ENCODE results near the gene MACF1. TPM values are rescaled to one million over a fixed set of nuclear protein-coding genes. Genes with fewer than 3 reads are reported as not detected.

The MACF1 gene
- total RNA-seq, 1 experiment from 2014 or later = 189 TPM

GRCh38 chr1:39328095-39328494, 123.6 kb downstream of the MACF1 start:
- H3K9me3 ChIP-seq (ENCODE audit: insufficient read depth, low read depth) = no peaks in the 10 kb centered on the region
- H3K27me3 ChIP-seq (ENCODE audit: insufficient read depth, low read depth) = no peaks in the 10 kb centered on the region
- H3K27ac ChIP-seq = no peak overlapping the region
- DNase-seq = no peak
- intact Hi-C loops (cut with micrococcal nuclease; ENCODE audit: unreplicated experiment) = no loop called here
- H3K4me2 ChIP-seq = no peak overlapping the region
- no peak overlapping the region for H2AFZ ChIP-seq
- H3K9me2 ChIP-seq (ENCODE audit: insufficient read depth) = no peaks in the 10 kb centered on the region
- no peaks in the 10 kb centered on the region for H3F3A ChIP-seq (ENCODE audit: insufficient read depth, low read depth)
- TF ChIP-seq EZH2 (IDR thresholded peaks at IDR 0.05; ENCODE audit: low read depth) (no peak), CTCF (conservative IDR thresholded peaks at IDR 0.05) (no peak)
- no peak overlapping the region for H3K4me3 ChIP-seq
- H4K20me1 ChIP-seq (ENCODE audit: insufficient read depth) = no peaks in the 10 kb centered on the region
- CTCF ChIA-PET = no interaction called here
- H3K36me3 ChIP-seq (ENCODE audit: low read depth) = no peaks in the 10 kb centered on the region; the same call in 1 of the 2 replicates
- POLR2A ChIA-PET (ENCODE audit: unreplicated experiment) = no interaction called here
- BruUV-seq (replicated peaks) = no TSS peak
- no peaks in the 10 kb centered on the region for H3K4me1 ChIP-seq (replicated peaks; ENCODE audit: insufficient read depth)
- no peaks in the 10 kb centered on the region for H3K79me2 ChIP-seq (ENCODE audit: low read depth)

- H3K4me3 ChIP-seq = no peak overlapping the region
- H3K4me1 ChIP-seq (replicated peaks; ENCODE audit: insufficient read depth) = no peaks in the 10 kb centered on the region
- intact Hi-C loops (cut with micrococcal nuclease; ENCODE audit: unreplicated experiment) = no loop called here
- TF ChIP-seq CTCF (conservative IDR thresholded peaks at IDR 0.05) (no peak), EZH2 (IDR thresholded peaks at IDR 0.05; ENCODE audit: low read depth) (no peak)
- no peaks in the 10 kb centered on the region for H3K9me2 ChIP-seq (ENCODE audit: insufficient read depth)
- H3K27ac ChIP-seq = no peak overlapping the region
- H4K20me1 ChIP-seq (ENCODE audit: insufficient read depth) = no peaks in the 10 kb centered on the region
- no peaks in the 10 kb centered on the region for H3K27me3 ChIP-seq (ENCODE audit: insufficient read depth, low read depth)
- no peak overlapping the region for H3K4me2 ChIP-seq
- POLR2A ChIA-PET (ENCODE audit: unreplicated experiment) = interaction anchor here (0.6 kb wide), 1 partner anchor 300 kb away, joined by 7 read pairs; no protein-coding TSS in a partner anchor
- CTCF ChIA-PET = no interaction called here
- H3K36me3 ChIP-seq (ENCODE audit: low read depth) = no peaks in the 10 kb centered on the region; the same call in 1 of the 2 replicates
- no peaks in the 10 kb centered on the region for H3F3A ChIP-seq (ENCODE audit: insufficient read depth, low read depth)
- no peaks in the 10 kb centered on the region for H3K9me3 ChIP-seq (ENCODE audit: insufficient read depth, low read depth)
- DNase-seq = no peak
- no peak overlapping the region for H2AFZ ChIP-seq
- BruUV-seq (replicated peaks) = no TSS peak
- H3K79me2 ChIP-seq (ENCODE audit: low read depth) = no peaks in the 10 kb centered on the region
These were observed 124.2 kb downstream of the MACF1 start for GRCh38 chr1:39328586-39329121.

- H3K4me1 ChIP-seq (replicated peaks; ENCODE audit: insufficient read depth) = no peaks in the 10 kb centered on the region
- no peak for DNase-seq
- H3K4me3 ChIP-seq = no peak overlapping the region
- no peaks in the 10 kb centered on the region for H3K9me2 ChIP-seq (ENCODE audit: insufficient read depth)
- H3K36me3 ChIP-seq (ENCODE audit: low read depth) = no peaks in the 10 kb centered on the region
- POLR2A ChIA-PET (ENCODE audit: unreplicated experiment) = no interaction called here
- H3K4me2 ChIP-seq = no peak overlapping the region
- H4K20me1 ChIP-seq (ENCODE audit: insufficient read depth) = no peaks in the 10 kb centered on the region
- BruUV-seq (replicated peaks) = no TSS peak
- H2AFZ ChIP-seq = no peak overlapping the region
- no peak for TF ChIP-seq CTCF (conservative IDR thresholded peaks at IDR 0.05)
- TF ChIP-seq EZH2 (IDR thresholded peaks at IDR 0.05; ENCODE audit: low read depth) = no peak
- no peak overlapping the region for H3K27ac ChIP-seq
- intact Hi-C loops (cut with micrococcal nuclease; ENCODE audit: unreplicated experiment) = no loop called here
- H3K9me3 ChIP-seq (ENCODE audit: insufficient read depth, low read depth) = no peaks in the 10 kb centered on the region
- no peaks in the 10 kb centered on the region for H3K27me3 ChIP-seq (ENCODE audit: insufficient read depth, low read depth)
- no peaks in the 10 kb centered on the region for H3F3A ChIP-seq (ENCODE audit: insufficient read depth, low read depth)
- no peaks in the 10 kb centered on the region for H3K79me2 ChIP-seq (ENCODE audit: low read depth)
- CTCF ChIA-PET = no interaction called here
These were observed 127.2 kb downstream of the MACF1 start for GRCh38 chr1:39331647-39332046.

Data from PC-9 (cell line).